Trophoblast cell (in vitro differentiated cells and primary cell): ENCODE results near the gene OR51B2.
A peak's percentile ranks its signal among the peaks of the same experiment; 100 is the strongest.
"Not testable (repeated sequence)": the region's sequence is repeated elsewhere in the genome, so short reads cannot be mapped to it uniquely, and the experiment has no call there.

Experiments used
- DNase-seq, 2 donors: peaks; one replicate each; pipeline ENCODE4 v3.0.0-alpha.2; 2016
- H2AFZ ChIP-seq: 2 replicates; pipeline ENCODE4 v1.6.1; 2013; ENCODE audit warnings: low read length, moderate library complexity, mild to moderate bottlenecking; ENCODE audit not compliant: insufficient read depth, poor library complexity
- H2AK5ac ChIP-seq: 2 replicates; pipeline ENCODE4 v1.6.1; 2013; ENCODE audit warnings: mild to moderate bottlenecking, low read length
- H2BK120ac ChIP-seq: 2 replicates; pipeline ENCODE4 v1.6.1; 2013; ENCODE audit warnings: low read length, mild to moderate bottlenecking, moderate library complexity; ENCODE audit not compliant: insufficient read depth, poor library complexity
- H2BK12ac ChIP-seq: 2 replicates; pipeline ENCODE4 v1.6.1; 2013; ENCODE audit warnings: mild to moderate bottlenecking, low read length, moderate library complexity
- H2BK5ac ChIP-seq: 2 replicates; pipeline ENCODE4 v1.6.1; 2013; ENCODE audit warnings: low read length, low read depth, moderate library complexity, mild to moderate bottlenecking; ENCODE audit not compliant: poor library complexity
- H3K14ac ChIP-seq: 2 replicates; pipeline ENCODE4 v1.6.1; 2013; ENCODE audit warnings: mild to moderate bottlenecking, low read length
- H3K18ac ChIP-seq: 2 replicates; pipeline ENCODE4 v1.6.1; 2013; ENCODE audit warnings: mild to moderate bottlenecking, low read length
- H3K23ac ChIP-seq: 2 replicates; pipeline ENCODE4 v1.6.1; 2013; ENCODE audit warnings: low read length
- H3K27ac ChIP-seq: 2 replicates; pipeline ENCODE4 v1.5.1; 2013; ENCODE audit warnings: low read depth, mild to moderate bottlenecking, inconsistent platforms, low read length, moderate library complexity
- H3K27me3 ChIP-seq: 2 replicates; pipeline ENCODE4 v1.6.1; 2013; ENCODE audit warnings: inconsistent platforms, mild to moderate bottlenecking, low read length, moderate library complexity; ENCODE audit not compliant: insufficient read depth
- H3K36me3 ChIP-seq, 2 experiments: 1 replicate in 1 of 2; 2 replicates in 1 of 2; pipeline ENCODE4 v1.6.1; 2013; ENCODE audit warnings: low read length in 2 of 2, mild to moderate bottlenecking in 2 of 2, moderate library complexity in 1 of 2; ENCODE audit not compliant: insufficient read depth in 2 of 2, control insufficient read depth in 1 of 2
- H3K4ac ChIP-seq: 2 replicates; pipeline ENCODE4 v1.6.1; 2013; ENCODE audit warnings: low read depth, mild to moderate bottlenecking, low read length, moderate library complexity
- H3K4me1 ChIP-seq, 2 experiments: 1 replicate in 1 of 2; 2 replicates in 1 of 2; pipeline ENCODE4 v1.6.1; 2013; ENCODE audit warnings: low read length in 2 of 2, mild to moderate bottlenecking in 2 of 2, moderate library complexity in 1 of 2; ENCODE audit not compliant: insufficient read depth in 2 of 2, control insufficient read depth in 1 of 2
- H3K4me2 ChIP-seq: 2 replicates; pipeline ENCODE4 v1.6.1; 2013; ENCODE audit warnings: inconsistent platforms, mild to moderate bottlenecking, low read length, moderate library complexity
- H3K4me3 ChIP-seq: 2 replicates; pipeline ENCODE4 v1.5.1; 2013; ENCODE audit warnings: mild to moderate bottlenecking, low read depth, low read length, inconsistent platforms
- H3K79me1 ChIP-seq: one replicate; pipeline ENCODE4 v1.6.1; 2013; ENCODE audit warnings: low read length
- H3K79me2 ChIP-seq: 2 replicates; pipeline ENCODE4 v1.6.1; 2013; ENCODE audit warnings: low read length, mild to moderate bottlenecking; ENCODE audit not compliant: control insufficient read depth, insufficient read depth, poor library complexity
- H3K9ac ChIP-seq: 2 replicates; pipeline ENCODE4 v1.6.1; 2013; ENCODE audit warnings: mild to moderate bottlenecking, low read length
- H3K9me3 ChIP-seq: 2 replicates; pipeline ENCODE4 v1.6.1; 2013; ENCODE audit warnings: low read depth, mild to moderate bottlenecking, control low read depth, inconsistent platforms, low read length; ENCODE audit not compliant: insufficient read depth
- H4K12ac ChIP-seq: 2 replicates; pipeline ENCODE4 v1.6.1; 2013; ENCODE audit warnings: low read depth, mild to moderate bottlenecking, low read length, moderate library complexity
- H4K8ac ChIP-seq: 2 replicates; pipeline ENCODE4 v1.6.1; 2013; ENCODE audit warnings: low read depth, mild to moderate bottlenecking, low read length, moderate library complexity
- H4K91ac ChIP-seq: one replicate; pipeline ENCODE4 v1.6.1; 2013; ENCODE audit warnings: low read depth, mild to moderate bottlenecking, low read length, moderate library complexity
- WGBS: extraction: QIAGEN DNeasy Blood & Tissue Kit; methylation state at CpG from one replicate; pipeline ENCODE4 v1.1.7; 2013; ENCODE audit warnings: missing lambda C conversion rate; ENCODE audit not compliant: insufficient read length, insufficient coverage; ENCODE audit errors: extremely low coverage; 5-methylcytosine and 5-hydroxymethylcytosine counted together

Gene OR51B2

DNA sequence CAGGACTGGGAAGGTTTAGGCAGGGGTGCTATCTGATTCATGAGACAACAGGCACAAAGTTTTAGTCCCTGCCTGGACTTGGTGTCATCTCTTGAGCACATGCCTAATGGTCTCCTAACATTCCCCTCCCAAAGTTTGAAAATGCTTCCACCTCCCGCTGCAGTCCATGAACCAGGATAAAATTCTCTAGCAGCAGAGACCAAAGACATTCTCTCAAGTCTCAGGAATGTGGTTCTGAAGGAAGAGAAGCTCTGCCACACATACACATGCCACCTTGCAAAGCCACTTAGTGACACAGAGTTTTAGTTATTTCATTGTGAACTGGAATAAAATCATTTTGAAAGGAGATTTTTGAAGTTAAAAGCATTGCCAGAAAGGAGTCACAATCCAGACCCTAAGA, 42.8 kb upstream of the OR51B2 start:
- Histone ChIP-seq H3K36me3 (no peaks in the 10 kb centered on the region), H2AFZ (no peak overlapping the region), H4K91ac (no peak overlapping the region), H4K12ac (no peak overlapping the region), H2BK12ac (no peak overlapping the region), H3K79me1 (no peaks in the 10 kb centered on the region), H3K14ac (no peak overlapping the region), H3K23ac (no peak overlapping the region), H3K4me2 (no peak overlapping the region), H3K79me2 (no peaks in the 10 kb centered on the region), H3K4ac (no peak overlapping the region), H3K9ac (no peak overlapping the region), H3K27me3 (no peaks in the 10 kb centered on the region), H3K27ac (no peak overlapping the region), H3K4me1 (peaks cover 0 to 3% of the 10 kb centered on the region in 2 experiments), H2AK5ac (no peak overlapping the region), H2BK120ac (no peak overlapping the region), H4K8ac (no peak overlapping the region), H3K18ac (no peak overlapping the region), H3K9me3 (no peaks in the 10 kb centered on the region), H2BK5ac (no peak overlapping the region), H3K4me3 (no peak overlapping the region)
- DNase-seq: peak in 1 of 2 donors; percentile 30
- no CpG with 5 or more reads among the region's 1 CpG for WGBS

DNA sequence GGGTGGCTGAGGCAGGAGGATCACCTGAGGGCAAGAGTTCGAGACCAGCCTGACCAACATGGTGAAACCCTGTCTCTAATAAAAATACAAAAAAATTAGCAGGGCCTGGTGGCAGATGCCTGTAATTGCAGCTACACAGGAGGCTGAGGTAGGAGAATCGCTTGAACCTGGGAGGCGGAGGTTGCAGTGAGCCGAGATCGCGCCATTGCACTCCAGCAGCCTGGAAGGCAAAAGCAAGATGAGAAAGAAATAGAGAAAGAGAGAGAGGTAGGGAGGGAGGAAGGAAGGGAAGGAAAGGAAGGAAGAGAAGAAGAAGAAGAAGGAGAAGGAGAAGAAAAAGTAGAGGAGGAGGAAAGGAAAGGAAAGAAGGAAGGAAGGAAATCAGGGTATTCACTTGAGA, 42.3 kb upstream of the OR51B2 start:
- H3K23ac ChIP-seq, H3K9ac ChIP-seq, H3K9me3 ChIP-seq, H4K91ac ChIP-seq, H2BK120ac ChIP-seq, H3K14ac ChIP-seq, H3K27ac ChIP-seq, H2AFZ ChIP-seq, H4K12ac ChIP-seq, H3K4me2 ChIP-seq, H3K27me3 ChIP-seq, H2BK5ac ChIP-seq, H3K4me1 ChIP-seq, H3K4me3 ChIP-seq, H3K79me1 ChIP-seq, H3K18ac ChIP-seq, DNase-seq, H3K79me2 ChIP-seq, H4K8ac ChIP-seq, H3K4ac ChIP-seq, H2AK5ac ChIP-seq, H2BK12ac ChIP-seq, H3K36me3 ChIP-seq: not testable (repeated sequence)
- WGBS: no CpG with 5 or more reads among the region's 6 CpGs

GRCh38 chr11:5364214-5364613, 40.1 kb upstream of the OR51B2 start:
- Histone ChIP-seq H3K4me3 (no peak overlapping the region), H3K4me2 (no peak overlapping the region), H3K18ac (no peak overlapping the region), H3K27me3 (no peaks in the 10 kb centered on the region), H3K9ac (no peak overlapping the region), H3K36me3 (no peaks in the 10 kb centered on the region), H3K23ac (no peak overlapping the region), H3K4ac (no peak overlapping the region), H2BK12ac (no peak overlapping the region), H2BK5ac (no peak overlapping the region), H4K12ac (no peak overlapping the region), H4K8ac (no peak overlapping the region), H3K9me3 (no peaks in the 10 kb centered on the region), H4K91ac (no peak overlapping the region), H3K27ac (no peak overlapping the region), H2AFZ (no peak overlapping the region), H3K4me1 (peaks cover 0 to 3% of the 10 kb centered on the region in 2 experiments), H3K79me2 (no peaks in the 10 kb centered on the region), H3K79me1 (no peaks in the 10 kb centered on the region), H3K14ac (no peak overlapping the region), H2BK120ac (no peak overlapping the region), H2AK5ac (no peak overlapping the region)
- peak in 1 of 2 donors; percentile 51 for DNase-seq
- no CpG with 5 or more reads among the region's 2 CpGs for WGBS

- Histone ChIP-seq H3K18ac (no peak overlapping the region), H3K4me3 (no peak overlapping the region), H4K91ac (no peak overlapping the region), H3K27me3 (no peaks in the 10 kb centered on the region), H3K79me2 (no peaks in the 10 kb centered on the region), H4K8ac (no peak overlapping the region), H3K4me2 (no peak overlapping the region), H2BK5ac (no peak overlapping the region), H3K27ac (no peak overlapping the region), H3K4me1 (peaks cover 0 to 3% of the 10 kb centered on the region in 2 experiments), H4K12ac (no peak overlapping the region), H3K79me1 (no peaks in the 10 kb centered on the region), H2AK5ac (no peak overlapping the region), H3K36me3 (no peaks in the 10 kb centered on the region), H3K14ac (no peak overlapping the region), H2BK120ac (no peak overlapping the region), H3K23ac (no peak overlapping the region), H2AFZ (no peak overlapping the region), H3K9me3 (no peaks in the 10 kb centered on the region), H2BK12ac (no peak overlapping the region), H3K4ac (no peak overlapping the region), H3K9ac (no peak overlapping the region)
- DNase-seq: no peak
- no CpG with 5 or more reads among the region's 1 CpG for WGBS
These were observed 39.6 kb upstream of the OR51B2 start for GRCh38 chr11:5363679-5364078.
